Right lung (tissue), 5 donors: ENCODE measurements around the gene SAMD7. TPM values are rescaled to one million over a fixed set of nuclear protein-coding genes. Genes with fewer than 3 reads are reported as not detected.

Experiments
- DNase-seq, 2 donors: peaks; one replicate each; pipeline ENCODE4 v3.0.0-alpha.2; 2013
- polyA plus RNA-seq, 5 donors: library from polyadenylated mRNA; unstranded; fragments of 120-200 nt; gene quantifications; one replicate each; pipeline versions ENCODE4 v1.2.1 to v1.2.3, GENCODE V29; 2013; ENCODE audit warnings: inconsistent platforms in 1 of 5, low replicate concordance in 1 of 5; ENCODE audit not compliant: insufficient read length in 5 of 5, insufficient read depth in 1 of 5

SAMD7 gene
- polyA plus RNA-seq, 5 donors = not detected

GRCh38 chr3:169966428-169966950 lies 55.1 kb downstream of the SAMD7 start, which contains the start of gene SEC62:
TSS of gene SEC62 (plus strand) at chr3:169966807. CDS start at chr3:169966823, 16 bp downstream.
- DNase-seq = peak; percentile 95 to 96

GRCh38 chr3:169966951-169967915 lies 55.9 kb downstream of the SAMD7 start:
- peak in 1 of 2 donors; percentile 67 for DNase-seq

DNA sequence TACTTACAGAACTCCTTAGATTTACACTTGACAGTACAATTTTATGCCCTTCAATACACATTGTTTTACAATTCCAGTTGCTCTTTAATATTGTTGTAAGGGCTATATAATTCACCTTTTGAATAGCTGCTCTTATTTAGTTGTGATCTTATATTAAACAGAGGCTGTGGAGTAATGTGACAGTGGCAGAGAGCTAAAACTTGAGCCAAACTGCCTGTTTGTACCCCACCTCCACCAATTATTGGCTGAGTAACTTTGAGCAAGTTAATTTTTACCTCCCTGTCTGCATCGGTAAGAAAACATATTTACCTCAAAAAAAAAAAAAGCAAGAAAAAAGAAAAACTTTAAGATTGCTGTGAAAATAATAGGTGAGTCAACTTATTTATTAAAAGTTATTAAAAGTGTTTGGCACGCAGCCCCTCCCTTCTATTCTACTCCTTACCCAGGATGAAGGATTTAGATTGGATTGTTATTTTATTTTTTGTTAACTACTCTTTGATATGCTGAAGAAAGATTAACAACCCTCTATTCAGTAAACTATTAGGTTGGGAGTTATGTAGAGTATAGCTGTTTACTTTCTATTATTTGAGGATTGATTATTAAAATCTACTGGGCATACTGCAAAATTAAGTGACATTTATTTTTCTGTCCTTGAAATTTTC lies 57.0 kb downstream of the SAMD7 start:
- DNase-seq = no peak

- DNase-seq = no peak
Measured at GRCh38 chr3:169969174-169970095, 58.1 kb downstream of the SAMD7 start.

DNA sequence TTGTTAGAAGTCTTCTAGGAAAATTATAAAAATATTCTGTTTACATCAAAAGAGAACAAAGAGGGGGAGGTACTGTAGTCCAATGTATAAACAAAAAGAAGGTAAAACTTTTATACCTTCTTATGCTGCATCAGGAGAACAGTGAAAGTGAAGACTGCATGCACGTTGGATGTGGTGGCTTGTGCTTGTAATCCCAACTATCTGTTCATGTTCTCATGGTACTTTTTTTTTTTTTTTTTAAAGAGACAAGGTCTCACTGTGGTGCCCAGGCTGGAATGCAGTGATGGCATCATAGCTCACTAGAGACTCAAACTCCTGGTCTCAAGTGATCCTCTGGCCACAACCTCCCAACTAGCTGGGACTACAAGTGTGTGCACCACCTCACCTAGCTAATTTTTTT lies 59.5 kb downstream of the SAMD7 start:
- no peak for DNase-seq

- DNase-seq = no peak
Measured at GRCh38 chr3:169971522-169971921, 60.1 kb downstream of the SAMD7 start.

DNA sequence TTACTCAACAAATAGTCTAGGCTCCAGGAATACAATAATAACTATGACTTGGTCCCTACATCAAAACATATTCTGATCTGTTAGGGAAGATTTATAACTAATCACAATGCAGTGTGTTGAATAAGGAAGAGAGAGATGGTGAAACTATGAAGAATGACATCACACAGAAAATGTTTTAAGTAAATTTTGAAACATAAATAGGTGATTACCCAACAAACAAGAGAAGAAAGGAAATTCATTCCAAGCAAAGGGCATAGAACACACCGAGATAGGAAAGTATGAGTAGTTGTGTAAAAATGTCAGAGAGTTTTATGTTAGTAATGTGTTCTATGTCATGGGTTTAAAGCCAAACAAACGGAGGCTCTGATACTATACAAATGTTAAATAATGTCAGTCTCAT lies 68.7 kb downstream of the SAMD7 start:
- DNase-seq = no peak

- DNase-seq = no peak
Measured at GRCh38 chr3:169984292-169984691, 72.9 kb downstream of the SAMD7 start.

Other genes starting within 250 kb of the SAMD7 start
- 100 to 1,000 TPM in 4 of 5 donors, 10 to 100 TPM in 1; 98.0 to 171 (median 154) TPM for gene MECOM, start 247.9 kb upstream of the SAMD7 start, polyA plus RNA-seq
- gene TERC, start 146.5 kb upstream of the SAMD7 start, polyA plus RNA-seq = under 1 TPM in 1 of 5 donors, not detected in 4; 0.46 TPM
- 1 to 10 TPM; 2.1 to 3.5 (median 2.3) TPM for gene ACTRT3, start 142.0 kb upstream of the SAMD7 start, polyA plus RNA-seq
- gene MYNN, start 138.2 kb upstream of the SAMD7 start, polyA plus RNA-seq = 10 to 100 TPM; 23.3 to 38.5 (median 32.0) TPM
- gene LRRIQ4, start 98.7 kb upstream of the SAMD7 start, polyA plus RNA-seq = under 1 TPM in 3 of 5 donors, not detected in 2; 0.13 to 0.16 (median 0.14) TPM
- gene LRRC34, start 98.7 kb upstream of the SAMD7 start, polyA plus RNA-seq = 10 to 100 TPM in 4 of 5 donors, 1 to 10 TPM in 1; 8.2 to 18.7 (median 15.7) TPM
- gene LRRC31, start 41.6 kb upstream of the SAMD7 start, polyA plus RNA-seq = under 1 TPM in 2 of 5 donors, not detected in 3; 0.06 TPM
- 100 to 1,000 TPM; 110 to 165 (median 156) TPM for gene SEC62, start 55.2 kb downstream of the SAMD7 start, polyA plus RNA-seq
- 10 to 100 TPM in 4 of 5 donors, 1 to 10 TPM in 1; 8.6 to 15.0 (median 12.4) TPM for gene GPR160, start 126.4 kb downstream of the SAMD7 start, polyA plus RNA-seq